ENCODE measurements around the gene CTXN1. TPM values are rescaled to one million over a fixed set of nuclear protein-coding genes. Genes with fewer than 3 reads are reported as not detected.
A peak's percentile ranks its signal among the peaks of the same experiment; 100 is the strongest.

The CTXN1 gene
- total and polyA plus RNA-seq, 4 experiments from 2014 or later = not detected

DNA sequence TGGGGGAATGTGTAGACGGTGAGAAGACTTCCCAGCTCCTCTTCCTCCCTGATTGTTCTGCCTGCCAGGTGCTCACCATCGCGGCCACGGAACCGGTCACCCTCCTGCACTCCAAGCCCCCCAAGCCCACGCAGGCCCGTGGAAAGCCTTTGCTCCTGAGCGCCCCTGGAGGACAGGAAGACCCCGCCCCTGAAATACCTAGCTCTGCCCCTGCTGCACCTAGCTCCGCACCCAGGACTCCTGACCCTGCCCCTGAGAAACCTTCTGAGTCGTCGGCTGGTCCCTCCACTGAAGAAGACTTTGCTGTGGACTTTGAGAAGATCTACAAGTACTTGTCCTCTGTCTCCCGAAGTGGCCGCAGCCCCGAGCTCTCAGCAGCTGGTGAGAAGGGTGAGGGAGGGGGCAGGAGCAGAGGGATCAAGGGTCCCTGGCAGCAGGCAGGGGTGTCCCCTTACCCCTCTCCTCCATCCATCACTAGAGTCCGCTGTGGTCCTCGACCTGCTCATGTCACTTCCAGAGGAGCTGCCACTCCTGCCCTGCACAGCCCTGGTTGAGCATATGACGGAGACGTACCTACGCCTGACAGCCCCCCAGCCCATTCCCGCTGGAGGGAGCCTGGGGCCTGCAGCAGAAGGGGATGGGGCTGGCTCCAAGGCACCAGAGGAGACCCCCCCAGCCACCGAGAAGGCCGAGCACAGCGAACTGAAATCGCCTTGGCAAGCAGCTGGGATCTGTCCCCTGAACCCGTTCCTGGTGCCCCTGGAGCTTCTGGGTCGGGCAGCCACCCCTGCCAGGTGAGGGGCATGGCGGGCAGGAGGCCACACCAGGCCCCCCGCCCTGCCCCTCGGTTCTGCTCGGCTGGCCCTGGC, 3.7 kb downstream of the CTXN1 start:
- Mint-ChIP-seq H3K27ac (peak overlapping the region in 3 of 7 donors; percentile 36 to 96 (median 81)), H3K4me1 (peaks cover 10 to 51% (median 31%) of the 10 kb centered on the region in 4 donors), H3K9me3 (peaks cover 0 to 1% (median 0%) of the 10 kb centered on the region in 8 donors), H3K36me3 (peaks cover 0 to 3% of the 10 kb centered on the region in 2 donors), H3K4me3 (peak overlapping the region in 5 of 8 donors; percentile 38 to 58 (median 52)), H3K27me3 (peaks cover 7 to 12% of the 10 kb centered on the region in 2 donors)
- no peak overlapping the region for H3K4me3 ChIP-seq (ENCODE audit: low read length in 2 of 2)
- peaks cover 48% of the 10 kb centered on the region for H3K4me1 ChIP-seq (ENCODE audit: insufficient read depth, low read length)
- CTCF ChIA-PET (ENCODE audit: partially characterized antibody) = interaction anchor here (2.8 to 7.3 kb wide), 3 partner anchors 18 to 53 kb away, joined by 21 to 66 read pairs (median 30); partner anchors contain the start of genes MAP2K7 and TIMM44
- peak in 1 of 5 donors; percentile 47 for DNase-seq
- H3K27me3 ChIP-seq (ENCODE audit: insufficient read depth, low read length) = peaks cover 9% of the 10 kb centered on the region
- H3K9me3 ChIP-seq (ENCODE audit: control insufficient read depth in 1 of 2, low read length in 2 of 2) = no peaks in the 10 kb centered on the region
- peaks cover 15% of the 10 kb centered on the region for H3K36me3 ChIP-seq (ENCODE audit: insufficient read depth, low read length)
- peak overlapping the region; percentile 76 for H3K27ac ChIP-seq (ENCODE audit: low read depth, low read length)
- POLR2A ChIA-PET (ENCODE audit: partially characterized antibody) = interaction anchor here (1.2 to 5.6 kb wide), 4 partner anchors 18 to 53 kb away, joined by 4 to 82 read pairs (median 41); partner anchors contain the start of genes MAP2K7 and TIMM44
- intact Hi-C loops (cut with micrococcal nuclease) = loop anchor here (5.0 kb wide), 1 partner anchor 295 kb away; the partner anchor contains the start of genes PET100 and XAB2

DNA sequence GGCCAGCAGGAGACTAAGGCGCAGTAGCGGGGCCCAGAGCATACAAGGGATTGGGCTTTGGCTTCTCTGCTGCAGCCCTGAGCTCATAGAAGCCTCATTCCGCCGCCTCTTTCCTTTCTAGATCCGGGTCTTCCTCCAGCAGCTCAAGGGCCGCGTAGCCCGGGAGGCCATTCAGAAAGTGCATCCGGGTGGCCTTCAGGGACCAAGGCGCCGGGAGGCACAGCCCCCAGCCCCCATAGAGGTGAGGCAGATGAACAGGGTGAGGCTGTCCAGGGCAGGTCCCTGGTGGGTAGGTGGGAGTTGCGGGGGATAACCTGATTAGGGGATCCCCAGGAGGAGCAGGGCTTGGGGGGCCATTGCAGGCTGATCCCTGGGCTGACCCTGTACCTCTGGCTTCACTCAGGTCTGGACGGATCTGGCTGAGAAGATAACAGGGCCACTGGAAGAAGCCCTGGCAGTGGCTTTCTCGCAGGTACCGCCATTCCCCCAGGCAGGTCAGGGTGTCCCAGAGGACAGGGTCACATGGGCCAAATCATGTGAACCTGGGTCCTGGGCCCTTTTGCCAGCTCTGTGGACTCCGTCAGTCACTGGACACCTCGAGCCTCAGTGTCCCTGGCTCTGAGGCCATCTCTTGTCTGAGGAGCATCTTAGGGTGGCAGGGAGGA, 4.5 kb downstream of the CTXN1 start:
- Mint-ChIP-seq H3K27me3 (peaks cover 9 to 14% of the 10 kb centered on the region in 2 donors), H3K4me1 (peaks cover 13 to 53% (median 34%) of the 10 kb centered on the region in 4 donors), H3K27ac (peak overlapping the region; percentile 85 to 96 (median 94)), H3K4me3 (peak overlapping the region; percentile 88 to 97 (median 92)), H3K36me3 (peaks cover 0 to 3% of the 10 kb centered on the region in 2 donors), H3K9me3 (peaks cover 0 to 4% (median 0%) of the 10 kb centered on the region in 8 donors)
- intact Hi-C loops (cut with micrococcal nuclease) = loop anchor here (5.0 kb wide), 1 partner anchor 294 kb away; the partner anchor contains the start of genes PET100 and XAB2
- POLR2A ChIA-PET (ENCODE audit: partially characterized antibody) = interaction anchor here (0.9 to 5.6 kb wide), 8 partner anchors 8 to 386 kb away, joined by 3 to 82 read pairs (median 12); partner anchors contain the start of genes MAP2K7, PET100, PNPLA6 and TIMM44
- no peaks in the 10 kb centered on the region for H3K9me3 ChIP-seq (ENCODE audit: control insufficient read depth in 1 of 2, low read length in 2 of 2)
- H3K27ac ChIP-seq (ENCODE audit: low read depth, low read length) = peak overlapping the region; percentile 76
- H3K4me1 ChIP-seq (ENCODE audit: insufficient read depth, low read length) = peaks cover 49% of the 10 kb centered on the region
- H3K36me3 ChIP-seq (ENCODE audit: insufficient read depth, low read length) = peaks cover 15% of the 10 kb centered on the region
- no peak for DNase-seq
- H3K27me3 ChIP-seq (ENCODE audit: insufficient read depth, low read length) = peaks cover 13% of the 10 kb centered on the region
- CTCF ChIA-PET (ENCODE audit: partially characterized antibody) = interaction anchor here (0.9 to 7.3 kb wide), 6 partner anchors 8 to 52 kb away, joined by 3 to 66 read pairs (median 16); partner anchors contain the start of genes MAP2K7 and TIMM44
- peak overlapping the region; percentile 52 to 61 for H3K4me3 ChIP-seq (ENCODE audit: low read length in 2 of 2)

DNA sequence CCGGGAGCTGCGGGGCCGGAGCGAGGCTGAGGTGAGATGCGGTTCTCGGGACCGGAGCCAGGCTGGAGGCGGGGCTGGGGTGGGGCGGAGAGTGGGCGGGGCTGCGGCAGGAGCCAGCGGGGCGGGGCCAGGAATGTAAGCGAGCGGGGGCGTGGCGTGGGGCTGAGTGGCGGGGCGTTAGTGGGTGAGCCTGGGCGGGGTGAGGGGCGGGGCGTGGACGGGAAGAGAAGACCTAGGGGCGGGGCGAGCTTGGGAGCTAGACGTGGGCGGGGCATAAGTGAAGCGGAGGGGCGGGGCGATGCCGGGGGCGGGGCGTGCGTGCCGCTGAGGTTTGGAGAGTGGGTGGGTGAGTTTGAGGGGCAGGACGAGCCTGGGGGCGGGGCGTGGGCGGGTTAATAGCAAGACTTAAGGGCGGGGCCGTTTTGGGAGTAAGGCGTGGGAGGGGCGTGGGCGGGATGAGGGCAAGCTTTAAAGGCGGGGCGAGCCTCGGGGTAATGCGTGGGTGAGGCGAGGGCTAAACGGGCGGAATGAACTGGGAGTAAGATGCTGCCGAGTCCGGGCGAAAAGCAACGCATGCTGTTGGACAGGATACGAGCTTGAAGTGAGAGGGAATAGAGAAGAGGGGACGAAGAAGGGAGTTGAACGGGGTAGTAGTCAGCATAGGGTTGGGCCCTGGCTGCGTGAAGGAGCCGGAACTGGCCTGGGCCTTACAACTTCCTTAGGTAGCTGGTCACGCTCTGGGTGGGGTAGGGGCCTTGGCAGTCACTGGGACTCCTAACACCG, 5.2 kb downstream of the CTXN1 start:
- H3K4me3 ChIP-seq (ENCODE audit: low read length in 2 of 2) = peak overlapping the region; percentile 61 to 71
- peaks cover 0 to 4% (median 0%) of the 10 kb centered on the region in 8 donors for H3K9me3 Mint-ChIP-seq
- intact Hi-C loops (cut with micrococcal nuclease) = loop anchor here (1.0 to 5.0 kb wide), 7 partner anchors 17 to 470 kb away; partner anchors contain the start of genes MAP2K7, PET100, RAB11B and TIMM44
- peak overlapping the region; percentile 76 for H3K27ac ChIP-seq (ENCODE audit: low read depth, low read length)
- H3K4me1 ChIP-seq (ENCODE audit: insufficient read depth, low read length) = peaks cover 53% of the 10 kb centered on the region
- peaks cover 15% of the 10 kb centered on the region for H3K36me3 ChIP-seq (ENCODE audit: insufficient read depth, low read length)
- H3K27me3 ChIP-seq (ENCODE audit: insufficient read depth, low read length) = peaks cover 13% of the 10 kb centered on the region
- DNase-seq = peak; percentile 96 to 99 (median 97)
- peak overlapping the region; percentile 88 to 97 (median 92) for H3K4me3 Mint-ChIP-seq
- CTCF ChIA-PET (ENCODE audit: partially characterized antibody) = interaction anchor here (0.9 to 7.3 kb wide), 8 partner anchors 9 to 68 kb away, joined by 3 to 66 read pairs (median 8); partner anchors contain the start of genes MAP2K7 and TIMM44
- H3K27ac Mint-ChIP-seq = peak overlapping the region; percentile 85 to 96 (median 94)
- H3K4me1 Mint-ChIP-seq = peaks cover 16 to 54% (median 34%) of the 10 kb centered on the region in 4 donors
- peaks cover 10 to 17% of the 10 kb centered on the region in 2 donors for H3K27me3 Mint-ChIP-seq
- peaks cover 0 to 3% of the 10 kb centered on the region in 2 donors for H3K36me3 Mint-ChIP-seq
- POLR2A ChIA-PET (ENCODE audit: partially characterized antibody) = interaction anchor here (0.6 to 5.6 kb wide), 21 partner anchors 8 to 1462 kb away, joined by 3 to 82 read pairs (median 4); partner anchors contain the start of genes ELAVL1, EVI5L, MAP2K7 and PET100
- H3K9me3 ChIP-seq (ENCODE audit: control insufficient read depth in 1 of 2, low read length in 2 of 2) = no peaks in the 10 kb centered on the region

DNA sequence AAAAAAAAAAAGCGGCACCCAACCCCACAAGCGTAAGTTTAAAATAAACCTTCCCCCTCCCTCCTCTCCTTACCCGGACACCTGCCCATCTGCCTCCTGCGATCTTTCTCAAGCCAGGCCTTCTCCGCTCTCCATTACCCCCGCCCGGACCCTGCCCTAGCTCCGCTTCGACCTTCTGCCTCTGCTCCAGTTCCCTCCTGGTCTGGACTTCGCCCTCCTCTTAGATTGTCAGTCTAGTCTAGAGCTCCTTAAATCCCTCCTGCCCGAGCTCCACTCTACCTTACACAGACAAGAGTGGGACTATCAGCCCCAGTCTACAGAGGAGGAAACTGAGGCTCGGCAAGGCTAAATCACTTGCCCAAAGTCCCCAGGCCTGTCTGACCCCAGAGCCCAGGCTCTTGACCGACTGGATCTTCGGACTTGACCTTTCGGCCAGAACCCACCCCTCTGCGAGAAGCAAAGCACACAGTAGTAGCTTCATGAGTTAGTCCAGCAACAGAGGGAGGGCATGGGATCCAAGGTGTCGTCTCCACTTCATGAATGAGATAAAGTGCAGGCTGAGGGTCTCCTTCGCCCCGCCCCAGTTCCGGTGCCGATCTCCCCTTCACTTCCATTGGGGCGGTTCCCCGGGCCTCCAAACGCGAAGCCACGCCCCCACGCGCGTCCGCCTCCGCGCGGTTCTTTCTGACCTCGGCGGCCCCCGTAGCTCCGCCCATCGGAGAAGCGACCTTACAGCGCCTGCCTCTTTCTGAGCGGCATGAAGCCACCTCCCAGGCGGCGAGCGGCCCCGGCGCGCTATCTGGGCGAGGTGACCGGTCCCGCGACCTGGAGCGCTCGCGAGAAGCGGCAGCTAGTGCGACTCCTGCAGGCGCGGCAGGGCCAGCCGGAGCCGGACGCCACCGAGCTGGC, 6.1 kb downstream of the CTXN1 start, which contains the start of gene SNAPC2:
Gene SNAPC2, plus strand, starts transcription at position 729 of the 909 bp plus-strand sequence. Its CDS starts 29 bp downstream, at position 758.
- H3K36me3 ChIP-seq (ENCODE audit: insufficient read depth, low read length) = peaks cover 15% of the 10 kb centered on the region

DNA sequence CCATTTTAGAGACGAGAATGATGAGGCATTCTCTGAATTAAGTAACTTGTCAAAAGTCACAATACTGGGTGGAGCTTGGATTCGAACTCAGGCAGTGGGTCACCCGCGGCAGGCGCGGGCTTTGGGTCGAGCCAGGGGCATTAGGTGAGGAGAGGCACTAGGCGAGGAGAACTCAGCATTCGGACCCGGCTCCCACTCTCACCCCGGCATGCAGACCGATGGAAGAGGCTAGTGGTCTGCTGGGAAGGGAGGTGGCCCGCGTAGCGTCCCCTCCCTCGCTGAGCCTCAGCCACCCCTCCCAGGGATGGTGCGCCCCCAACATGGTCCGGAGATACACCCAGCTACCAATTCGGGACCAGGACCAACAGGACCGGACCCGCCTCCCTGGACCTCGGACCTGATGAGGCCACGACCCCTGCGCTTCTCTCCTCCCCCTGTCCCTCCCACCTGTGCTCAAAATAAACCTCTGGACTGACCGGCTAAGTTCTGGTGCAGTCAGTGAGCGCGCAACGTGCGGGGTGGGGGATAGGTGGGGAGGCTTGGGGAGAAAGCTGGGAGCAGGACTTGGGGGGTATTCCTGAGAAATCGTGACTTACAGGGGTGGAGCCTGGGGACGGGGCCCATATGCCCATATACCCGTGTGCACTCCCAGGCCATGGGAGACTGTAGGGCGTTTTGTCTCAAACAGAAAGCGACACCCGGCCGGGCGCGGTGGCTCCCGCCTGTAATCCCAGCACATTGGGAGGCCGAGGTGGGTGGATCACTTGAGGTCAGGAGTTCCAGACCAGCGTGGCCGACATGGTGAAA, 7.1 kb downstream of the CTXN1 start:
- peaks cover 0 to 4% (median 0%) of the 10 kb centered on the region in 8 donors for H3K9me3 Mint-ChIP-seq
- Histone ChIP-seq H3K36me3 (ENCODE audit: insufficient read depth, low read length) (peaks cover 15% of the 10 kb centered on the region), H3K4me3 (ENCODE audit: low read length in 2 of 2) (no peak overlapping the region), H3K27ac (ENCODE audit: low read depth, low read length) (no peak overlapping the region), H3K4me1 (ENCODE audit: insufficient read depth, low read length) (peaks cover 52% of the 10 kb centered on the region), H3K27me3 (ENCODE audit: insufficient read depth, low read length) (peaks cover 13% of the 10 kb centered on the region), H3K9me3 (ENCODE audit: control insufficient read depth in 1 of 2, low read length in 2 of 2) (no peaks in the 10 kb centered on the region)
- POLR2A ChIA-PET (ENCODE audit: partially characterized antibody) = interaction anchor here (1.1 to 5.6 kb wide), 7 partner anchors 10 to 1460 kb away, joined by 3 to 82 read pairs (median 21); partner anchors contain the start of genes MAP2K7, SLC25A23 and TIMM44
- H3K36me3 Mint-ChIP-seq = peaks cover 0 to 2% of the 10 kb centered on the region in 2 donors
- CTCF ChIA-PET (ENCODE audit: partially characterized antibody) = interaction anchor here (1.2 to 7.3 kb wide), 6 partner anchors 11 to 50 kb away, joined by 3 to 66 read pairs (median 16); partner anchors contain the start of genes MAP2K7 and TIMM44
- peaks cover 16 to 27% of the 10 kb centered on the region in 2 donors for H3K27me3 Mint-ChIP-seq
- H3K4me3 Mint-ChIP-seq = peak overlapping the region in 7 of 8 donors; percentile 15 to 94 (median 84)
- intact Hi-C loops (cut with micrococcal nuclease) = no loop called here
- DNase-seq = no peak
- peaks cover 14 to 59% (median 38%) of the 10 kb centered on the region in 4 donors for H3K4me1 Mint-ChIP-seq
- peak overlapping the region in 2 of 7 donors; percentile 85 to 89 for H3K27ac Mint-ChIP-seq

More for the DNA sequence above, 6.1 kb downstream of the CTXN1 start, which contains the start of gene SNAPC2:
- peak within 1 kb of the TSS; percentile 88 to 97 (median 92) for H3K4me3 Mint-ChIP-seq
- intact Hi-C loops (cut with micrococcal nuclease) = loop anchor here (1.0 to 5.0 kb wide), 7 partner anchors 17 to 470 kb away; partner anchors contain the start of genes MAP2K7, PET100, RAB11B and TIMM44
- Histone ChIP-seq H3K9me3 (ENCODE audit: control insufficient read depth in 1 of 2, low read length in 2 of 2) (no peaks in the 10 kb centered on the region), H3K27me3 (ENCODE audit: insufficient read depth, low read length) (peaks cover 13% of the 10 kb centered on the region), H3K4me1 (ENCODE audit: insufficient read depth, low read length) (peaks cover 53% of the 10 kb centered on the region), H3K4me3 (ENCODE audit: low read length in 2 of 2) (peak within 1 kb of the TSS; percentile 71 to 76), H3K27ac (ENCODE audit: low read depth, low read length) (peak within 1 kb of the TSS; percentile 76)
- POLR2A ChIA-PET (ENCODE audit: partially characterized antibody) = interaction anchor here (0.6 to 5.6 kb wide), 20 partner anchors 8 to 1461 kb away, joined by 3 to 82 read pairs (median 4); partner anchors contain the start of genes ELAVL1, EVI5L, MAP2K7 and PET100
- peaks cover 15 to 26% of the 10 kb centered on the region in 2 donors for H3K27me3 Mint-ChIP-seq
- peaks cover 0 to 4% (median 0%) of the 10 kb centered on the region in 8 donors for H3K9me3 Mint-ChIP-seq
- DNase-seq = peak; percentile 96 to 99 (median 97)
- peaks cover 0 to 2% of the 10 kb centered on the region in 2 donors for H3K36me3 Mint-ChIP-seq
- H3K27ac Mint-ChIP-seq = peak within 1 kb of the TSS; percentile 85 to 96 (median 94)
- CTCF ChIA-PET (ENCODE audit: partially characterized antibody) = interaction anchor here (1.0 to 7.3 kb wide), 6 partner anchors 10 to 67 kb away, joined by 4 to 66 read pairs (median 16); partner anchors contain the start of genes MAP2K7 and TIMM44
- peaks cover 14 to 59% (median 38%) of the 10 kb centered on the region in 4 donors for H3K4me1 Mint-ChIP-seq
